IMR-90 (cell line): ENCODE measurements around the gene AQP9. TPM values are rescaled to one million over a fixed set of nuclear protein-coding genes. Genes with fewer than 3 reads are reported as not detected.

Source experiments
- ATAC-seq: fragments of 200-7000 bp; cut with Tn5 transposase; 2 replicates; pipeline ENCODE4 v1.9.1; 2020; ENCODE audit warnings: low read depth, mild to moderate bottlenecking, moderate library complexity
- BruUV-seq: library from RNA; stranded (reverse); fragments of 400-500 nt; replicated peaks from 2 replicates; lab custom pipeline; 2021; lab: Mats Ljungman, UMichigan
- CTCF ChIA-PET: fragments of 300-600 bp; formaldehyde crosslinking; extraction: SDS; loops from one replicate; lab custom pipeline; 2021; ENCODE audit warnings: antibody characterized with exemption; lab: Yijun Ruan, JAX
- POLR2A ChIA-PET: fragments of 300-600 bp; sonication (Branson Sonifier 250); formaldehyde crosslinking; loops from one replicate; lab custom pipeline; 2022; ENCODE audit warnings: antibody characterized with exemption; ENCODE audit not compliant: unreplicated experiment; lab: Charles Lee
- DNase-seq: peaks from one replicate; pipeline ENCODE4 v3.0.0; 2013
- H2AFZ ChIP-seq: replicated peaks from 2 replicates; pipeline ENCODE3; 2013; ENCODE audit warnings: low read length, mild to moderate bottlenecking; ENCODE audit not compliant: poor library complexity
- H2AK5ac ChIP-seq: 2 replicates; pipeline ENCODE4 v1.6.1; 2013; ENCODE audit warnings: low read depth, low read length, inconsistent platforms
- H2AK9ac ChIP-seq: replicated peaks from 2 replicates; pipeline ENCODE3; 2013; ENCODE audit warnings: mild to moderate bottlenecking, low read depth, low read length, moderate library complexity; ENCODE audit not compliant: poor library complexity
- H2BK120ac ChIP-seq: 2 replicates; pipeline ENCODE4 v1.6.1; 2013; ENCODE audit warnings: low read depth, low read length, inconsistent platforms
- H2BK15ac ChIP-seq: 3 replicates; pipeline ENCODE4 v1.6.1; 2013; ENCODE audit warnings: low read depth, low read length, inconsistent platforms
- H2BK20ac ChIP-seq: 2 replicates; pipeline ENCODE4 v1.6.1; 2013; ENCODE audit warnings: low read depth, mild to moderate bottlenecking, inconsistent platforms, low read length, moderate library complexity
- H2BK5ac ChIP-seq: 2 replicates; pipeline ENCODE4 v1.6.1; 2013; ENCODE audit warnings: mild to moderate bottlenecking, low read depth, low read length, inconsistent platforms; ENCODE audit not compliant: poor library complexity, severe bottlenecking
- H3K14ac ChIP-seq: replicated peaks from 2 replicates; pipeline ENCODE4 v1.6.1; 2013; ENCODE audit warnings: low read depth, low read length, inconsistent platforms
- H3K18ac ChIP-seq: 2 replicates; pipeline ENCODE4 v1.6.1; 2013; ENCODE audit warnings: low read depth, low read length, control low read depth
- H3K23ac ChIP-seq: 2 replicates; pipeline ENCODE4 v1.6.1; 2013; ENCODE audit warnings: low read depth, low read length, inconsistent platforms
- H3K27ac ChIP-seq: 2 replicates; pipeline ENCODE4 v1.5.1; 2013; ENCODE audit warnings: mild to moderate bottlenecking, control low read depth, low read length; ENCODE audit not compliant: insufficient read depth
- H3K27me3 ChIP-seq: 2 replicates; pipeline ENCODE4 v1.6.1; 2013; ENCODE audit warnings: low read length; ENCODE audit not compliant: control insufficient read depth, insufficient read depth
- H3K36me3 ChIP-seq: 2 replicates; pipeline ENCODE4 v1.6.1; 2013; ENCODE audit warnings: low read length, mixed read lengths; ENCODE audit not compliant: control insufficient read depth, insufficient read depth
- H3K4ac ChIP-seq: 2 replicates; pipeline ENCODE4 v1.6.1; 2013; ENCODE audit warnings: low read depth, low read length, inconsistent platforms
- H3K4me1 ChIP-seq: 2 replicates; pipeline ENCODE4 v1.6.1; 2013; ENCODE audit warnings: low read length, mixed read lengths; ENCODE audit not compliant: control insufficient read depth, insufficient read depth
- H3K4me2 ChIP-seq: 2 replicates; pipeline ENCODE4 v1.6.1; 2013; ENCODE audit warnings: low read depth, mild to moderate bottlenecking, control low read depth, low read length, moderate library complexity
- H3K4me3 ChIP-seq: 2 replicates; pipeline ENCODE4 v1.5.1; 2013; ENCODE audit warnings: low read depth, mild to moderate bottlenecking, control low read depth, low read length, moderate library complexity; ENCODE audit not compliant: insufficient read depth
- H3K56ac ChIP-seq: 2 replicates; pipeline ENCODE4 v1.6.1; 2013; ENCODE audit warnings: low read length, inconsistent platforms; ENCODE audit not compliant: insufficient read depth; ENCODE audit errors: extremely low read depth
- H3K79me1 ChIP-seq, 2 experiments: 2 replicates each; pipeline ENCODE4 v1.6.1; 2013; ENCODE audit warnings: low read length in 2 of 2, inconsistent platforms in 1 of 2, low read depth in 1 of 2
- H3K9ac ChIP-seq: 2 replicates; pipeline ENCODE4 v1.6.1; 2013; ENCODE audit warnings: low read depth, low read length, control low read depth
- H3K9me1 ChIP-seq: 2 replicates; pipeline ENCODE4 v1.6.1; 2013; ENCODE audit warnings: low read length, inconsistent platforms; ENCODE audit not compliant: insufficient read depth
- H3K9me3 ChIP-seq: 2 replicates; pipeline ENCODE4 v1.6.1; 2013; ENCODE audit warnings: low read length; ENCODE audit not compliant: control insufficient read depth, insufficient read depth
- H4K20me1 ChIP-seq: 2 replicates; pipeline ENCODE4 v1.6.1; 2013; ENCODE audit warnings: low read length, inconsistent platforms; ENCODE audit not compliant: insufficient read depth
- H4K5ac ChIP-seq: 2 replicates; pipeline ENCODE4 v1.6.1; 2013; ENCODE audit warnings: mild to moderate bottlenecking, low read depth, low read length, control low read depth
- H4K8ac ChIP-seq, 2 experiments: 2 replicates each; pipeline ENCODE4 v1.6.1; 2013; ENCODE audit warnings: low read depth in 2 of 2, low read length in 2 of 2, control low read depth in 1 of 2, inconsistent platforms in 1 of 2
- H4K91ac ChIP-seq: 2 replicates; pipeline ENCODE4 v1.6.1; 2013; ENCODE audit warnings: low read depth, low read length, inconsistent platforms; ENCODE audit not compliant: insufficient read depth
- CEBPB ChIP-seq: IDR thresholded peaks from 2 replicates; pipeline ENCODE4 v1.6.1; 2012; ENCODE audit warnings: low read depth, low read length, improper control_type of control experiment
- CHD1 ChIP-seq: IDR thresholded peaks from 2 replicates; pipeline ENCODE4 v1.6.1; 2012; ENCODE audit warnings: low read depth, low read length, improper control_type of control experiment
- FOS ChIP-seq: fragments of 150-350 bp; IDR thresholded peaks from 2 replicates; pipeline ENCODE4 v1.6.1; 2016; ENCODE audit warnings: low read depth, low read length
- POLR2A ChIP-seq: IDR thresholded peaks from 2 replicates; pipeline ENCODE4 v1.6.1; 2012; ENCODE audit warnings: mild to moderate bottlenecking, low read depth, low read length
- RAD21 ChIP-seq: IDR thresholded peaks from 2 replicates; pipeline ENCODE4 v1.6.1; 2012; ENCODE audit warnings: low read length, improper control_type of control experiment
- RCOR1 ChIP-seq: IDR thresholded peaks from 2 replicates; pipeline ENCODE4 v1.6.1; 2012; ENCODE audit warnings: mild to moderate bottlenecking, low read length, improper control_type of control experiment; ENCODE audit not compliant: insufficient replicate concordance
- RFX5 ChIP-seq: IDR thresholded peaks from 2 replicates; pipeline ENCODE4 v1.8.0; 2012; ENCODE audit warnings: low read depth, mild to moderate bottlenecking, low read length, moderate library complexity
- SMC3 ChIP-seq: fragments of 150-350 bp; IDR thresholded peaks from 2 replicates; pipeline ENCODE4 v1.6.1; 2016; ENCODE audit warnings: low read depth, mild to moderate bottlenecking, antibody characterized with exemption, low read length, moderate library complexity
- WGBS, 2 experiments: methylation state at CpG; one replicate each; pipeline versions ENCODE4 v1.1.5 to v1.1.7; 2013; ENCODE audit warnings: missing lambda C conversion rate in 2 of 2; ENCODE audit not compliant: insufficient read length in 1 of 2; ENCODE audit errors: extremely low coverage in 2 of 2; 5-methylcytosine and 5-hydroxymethylcytosine counted together
- dilution Hi-C: fragments of 300-500 bp; cut with HindIII; formaldehyde crosslinking; loops from one replicate; pipeline ENCODE4 v1.14.3; 2018; ENCODE audit warnings: low sequenced_read_pairs; ENCODE audit not compliant: unreplicated experiment
- in situ Hi-C: fragments of 300-500 bp; cut with MboI; formaldehyde crosslinking; loops from 3 replicates; pipeline ENCODE4 v1.14.3; 2019; ENCODE audit warnings: low sequenced_read_pairs, inconsistent platforms, mixed read lengths
- intact Hi-C: fragments of 100-400 bp; cut with micrococcal nuclease; formaldehyde crosslinking; loops from 2 replicates; pipeline ENCODE4 v1.10.0; 2022
- polyA plus RNA-seq, 3 experiments: library from polyadenylated mRNA; depleted of rRNA; stranded (reverse); fragments of >200 nt; gene quantifications; 2 replicates each; pipeline ENCODE4 v1.2.3, GENCODE V29; 2012; ENCODE audit warnings: low replicate concordance in 1 of 3
- total RNA-seq: library from RNA; depleted of rRNA; stranded (reverse); fragments of >200 nt; gene quantifications from 2 replicates; pipeline ENCODE4 v1.2.3, GENCODE V29; 2012
- TF ChIP-seq, protein P1 (sequence below): fragments of 150-350 bp; IDR thresholded peaks from 2 replicates; pipeline ENCODE4 v1.6.1; 2017; ENCODE audit warnings: mild to moderate bottlenecking, antibody characterized with exemption, low read length, low read depth
- TF ChIP-seq, protein P2 (sequence below): fragments of 150-350 bp; IDR thresholded peaks from 2 replicates; pipeline ENCODE4 v1.6.1; 2016; ENCODE audit warnings: low read depth, mild to moderate bottlenecking, low read length, moderate library complexity, borderline replicate concordance

The AQP9 gene
- total and polyA plus RNA-seq, 2 of the 4 experiments (the other 2 are of a cell fraction), result not detected

DNA sequence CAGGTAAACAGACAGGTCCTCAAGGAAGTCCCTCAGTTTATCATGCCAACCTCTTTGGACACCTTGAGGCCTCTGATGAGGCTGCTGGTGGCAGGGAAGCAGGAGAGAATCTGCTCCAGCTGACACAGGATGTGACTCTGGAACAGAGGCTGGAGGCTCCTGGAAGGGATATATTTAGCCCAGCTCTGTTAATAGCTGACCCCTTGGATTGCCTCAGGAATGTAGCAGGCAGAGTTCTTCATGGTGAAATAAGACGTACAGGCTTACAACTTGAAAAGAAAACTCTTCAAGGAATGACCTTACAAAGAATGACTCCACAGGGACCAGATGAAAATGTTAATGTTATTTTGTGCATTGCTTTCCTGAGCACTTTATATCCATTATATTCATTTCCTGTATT lies 90.5 kb downstream of the AQP9 start:
- no CpG with 5 or more reads among the region's 1 CpG for WGBS, 2 experiments
- peak overlapping the region; percentile 83 for H2BK120ac ChIP-seq

More for the DNA sequence above, 90.5 kb downstream of the AQP9 start:
- peak; percentile 90 for DNase-seq
- H3K18ac ChIP-seq, result peak overlapping the region; percentile 39; the same call in 1 of the 2 replicates
- no peak for TF ChIP-seq RFX5
- TF ChIP-seq RAD21, result peak; percentile 27; the same call in 1 of the 2 replicates
- TF ChIP-seq, protein P1, sequence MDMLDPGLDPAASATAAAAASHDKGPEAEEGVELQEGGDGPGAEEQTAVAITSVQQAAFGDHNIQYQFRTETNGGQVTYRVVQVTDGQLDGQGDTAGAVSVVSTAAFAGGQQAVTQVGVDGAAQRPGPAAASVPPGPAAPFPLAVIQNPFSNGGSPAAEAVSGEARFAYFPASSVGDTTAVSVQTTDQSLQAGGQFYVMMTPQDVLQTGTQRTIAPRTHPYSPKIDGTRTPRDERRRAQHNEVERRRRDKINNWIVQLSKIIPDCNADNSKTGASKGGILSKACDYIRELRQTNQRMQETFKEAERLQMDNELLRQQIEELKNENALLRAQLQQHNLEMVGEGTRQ, result no peak
- TF ChIP-seq CEBPB, result peak; percentile 29; the same call in 1 of the 2 replicates
- TF ChIP-seq, protein P2, sequence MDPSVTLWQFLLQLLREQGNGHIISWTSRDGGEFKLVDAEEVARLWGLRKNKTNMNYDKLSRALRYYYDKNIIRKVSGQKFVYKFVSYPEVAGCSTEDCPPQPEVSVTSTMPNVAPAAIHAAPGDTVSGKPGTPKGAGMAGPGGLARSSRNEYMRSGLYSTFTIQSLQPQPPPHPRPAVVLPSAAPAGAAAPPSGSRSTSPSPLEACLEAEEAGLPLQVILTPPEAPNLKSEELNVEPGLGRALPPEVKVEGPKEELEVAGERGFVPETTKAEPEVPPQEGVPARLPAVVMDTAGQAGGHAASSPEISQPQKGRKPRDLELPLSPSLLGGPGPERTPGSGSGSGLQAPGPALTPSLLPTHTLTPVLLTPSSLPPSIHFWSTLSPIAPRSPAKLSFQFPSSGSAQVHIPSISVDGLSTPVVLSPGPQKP, result no peak
- no peak for TF ChIP-seq SMC3
- no peak for TF ChIP-seq FOS
- no peak for TF ChIP-seq POLR2A
- no peak for TF ChIP-seq CHD1
- no peak for TF ChIP-seq RCOR1
- peak overlapping the region; percentile 68 for H2BK5ac ChIP-seq
- BruUV-seq, result no TSS peak
- H2BK20ac ChIP-seq, result peak overlapping the region; percentile 93
- no peak overlapping the region for H2AK9ac ChIP-seq
- peak overlapping the region; percentile 49; the same call in 1 of the 2 replicates for H3K27ac ChIP-seq
- H4K91ac ChIP-seq, result peak overlapping the region; percentile 64
- CTCF ChIA-PET, result interaction anchor here (0.6 to 1.3 kb wide), 8 partner anchors 13 to 626 kb away, joined by 3 to 8 read pairs (median 4); partner anchors contain the start of gene MINDY2
- H3K4ac ChIP-seq, result peak overlapping the region; percentile 74
- H4K5ac ChIP-seq, result no peak overlapping the region
- POLR2A ChIA-PET, result no interaction called here
- H3K4me2 ChIP-seq, result peak overlapping the region; percentile 63; the same call in 1 of the 2 replicates
- H3K4me1 ChIP-seq, result peaks cover 14% of the 10 kb centered on the region
- H3K4me3 ChIP-seq, result no peak overlapping the region
- H3K79me1 ChIP-seq, result peaks cover 0 to 5% of the 10 kb centered on the region in 2 experiments; a peak in 1 of 4 replicates
- H3K23ac ChIP-seq, result peak overlapping the region; percentile 61
- H2BK15ac ChIP-seq, result peak overlapping the region; percentile 72; the same call in 2 of the 3 replicates
- peak overlapping the region; percentile 29 for H2AFZ ChIP-seq
- H3K9me3 ChIP-seq, result no peaks in the 10 kb centered on the region
- H3K36me3 ChIP-seq, result no peaks in the 10 kb centered on the region
- H2AK5ac ChIP-seq, result peak overlapping the region; percentile 29; the same call in 1 of the 2 replicates
- H3K56ac ChIP-seq, result no peak overlapping the region
- in situ Hi-C loops, result loop anchor here (25.0 kb wide), 1 partner anchor 534 kb away; the partner anchor contains the start of gene MINDY2
- intact Hi-C loops, result loop anchor here (2.0 to 10.0 kb wide), 4 partner anchors 104 to 626 kb away; partner anchors contain the start of genes ADAM10 and MINDY2
- no peaks in the 10 kb centered on the region for H4K20me1 ChIP-seq
- no peak overlapping the region for H3K9ac ChIP-seq
- H3K27me3 ChIP-seq, result no peaks in the 10 kb centered on the region
- peak overlapping the region; percentile 65; the same call in 1 of the 2 replicates for H3K14ac ChIP-seq
- peak overlapping the region in 1 of 2 experiments; percentile 70; a peak in 1 of 4 replicates for H4K8ac ChIP-seq
- dilution Hi-C loops, result no loop called here
- 0 out of 2 replicates have a peak, but pooled peaks cover 2% of the 10 kb centered on the region for H3K9me1 ChIP-seq
- ATAC-seq, result peak; percentile 87
